ENCODE results near the gene GUCY2F. TPM values are rescaled to one million over a fixed set of nuclear protein-coding genes. Genes with fewer than 3 reads are reported as not detected.
A peak's percentile ranks its signal among the peaks of the same experiment; 100 is the strongest.

GUCY2F gene
- total RNA-seq, 1 donor from 2014 or later, result 0.39 TPM

DNA sequence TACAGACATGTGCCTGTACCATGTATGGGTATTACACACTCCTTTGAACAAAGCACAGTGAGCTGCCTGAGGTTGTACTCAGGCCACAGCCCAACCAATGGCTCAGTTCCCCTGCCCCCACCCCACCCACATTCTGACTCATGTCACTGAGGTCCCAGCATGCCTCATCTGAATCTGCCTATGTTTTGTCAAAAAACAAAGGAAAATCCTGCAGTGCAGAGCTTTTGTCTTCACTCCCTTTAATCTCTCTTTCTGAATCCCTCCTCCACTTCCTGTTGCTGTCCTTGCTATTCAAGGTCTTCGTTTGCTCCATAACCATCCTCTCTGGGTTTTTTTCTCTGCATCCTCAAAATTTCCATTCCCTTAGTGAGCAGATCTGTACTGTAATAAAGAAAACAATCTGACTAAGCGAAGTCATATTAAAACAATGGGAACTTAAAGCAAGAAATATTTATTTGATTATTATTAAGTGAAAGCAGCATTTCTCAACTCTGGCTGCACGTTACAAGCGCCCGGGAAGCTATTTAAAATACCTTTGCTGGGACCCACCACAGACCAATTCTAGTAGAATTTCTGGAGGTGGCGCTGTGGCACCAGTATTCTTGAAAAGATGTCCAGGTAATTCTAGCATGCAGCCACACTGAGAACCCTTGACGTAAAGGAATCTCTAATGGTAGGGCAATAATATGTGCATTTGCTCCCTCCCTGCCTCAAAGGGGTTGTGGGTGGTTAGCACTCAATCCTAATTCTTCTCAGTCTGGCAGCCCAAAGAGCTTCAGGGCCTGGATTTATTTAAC is 8.7 kb downstream of the GUCY2F start:
- H3K27ac Mint-ChIP-seq, result no peak overlapping the region

DNA sequence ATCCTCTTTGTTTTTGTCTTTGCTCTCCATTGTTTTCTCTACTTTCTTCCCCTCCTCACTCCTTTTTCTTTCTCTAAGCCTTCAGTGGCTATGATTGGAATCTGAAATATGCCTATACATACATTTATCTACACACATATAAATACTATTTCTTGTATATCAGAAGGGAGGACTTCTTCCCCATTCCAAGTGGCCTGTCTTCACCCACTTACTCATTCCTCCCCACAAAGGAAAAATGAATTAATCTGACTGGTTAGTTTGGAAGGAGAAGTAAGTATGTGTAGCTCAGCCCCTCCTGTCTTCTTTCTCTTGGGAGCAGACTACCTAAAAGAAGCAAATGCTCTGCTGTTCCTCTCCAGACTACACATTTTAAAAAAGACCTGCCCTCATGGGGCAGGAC is 17.7 kb downstream of the GUCY2F start:
- Mint-ChIP-seq H3K36me3 (no peaks in the 10 kb centered on the region), H3K27me3 (peaks cover 3% of the 10 kb centered on the region), H3K4me1 (ENCODE audit: unreplicated experiment) (no peaks in the 10 kb centered on the region), H3K9me3 (peaks cover 5% of the 10 kb centered on the region), H3K27ac (no peak overlapping the region), H3K4me3 (no peak overlapping the region)
- TF ChIP-seq, protein P1, sequence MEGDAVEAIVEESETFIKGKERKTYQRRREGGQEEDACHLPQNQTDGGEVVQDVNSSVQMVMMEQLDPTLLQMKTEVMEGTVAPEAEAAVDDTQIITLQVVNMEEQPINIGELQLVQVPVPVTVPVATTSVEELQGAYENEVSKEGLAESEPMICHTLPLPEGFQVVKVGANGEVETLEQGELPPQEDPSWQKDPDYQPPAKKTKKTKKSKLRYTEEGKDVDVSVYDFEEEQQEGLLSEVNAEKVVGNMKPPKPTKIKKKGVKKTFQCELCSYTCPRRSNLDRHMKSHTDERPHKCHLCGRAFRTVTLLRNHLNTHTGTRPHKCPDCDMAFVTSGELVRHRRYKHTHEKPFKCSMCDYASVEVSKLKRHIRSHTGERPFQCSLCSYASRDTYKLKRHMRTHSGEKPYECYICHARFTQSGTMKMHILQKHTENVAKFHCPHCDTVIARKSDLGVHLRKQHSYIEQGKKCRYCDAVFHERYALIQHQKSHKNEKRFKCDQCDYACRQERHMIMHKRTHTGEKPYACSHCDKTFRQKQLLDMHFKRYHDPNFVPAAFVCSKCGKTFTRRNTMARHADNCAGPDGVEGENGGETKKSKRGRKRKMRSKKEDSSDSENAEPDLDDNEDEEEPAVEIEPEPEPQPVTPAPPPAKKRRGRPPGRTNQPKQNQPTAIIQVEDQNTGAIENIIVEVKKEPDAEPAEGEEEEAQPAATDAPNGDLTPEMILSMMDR (conservative IDR thresholded peaks at IDR 0.05), result no peak
- no peak for DNase-seq (ENCODE audit: extremely low spot score, unreplicated experiment)

More for the DNA sequence above, 8.7 kb downstream of the GUCY2F start:
- no peak for DNase-seq (ENCODE audit: extremely low spot score, unreplicated experiment)
- peaks cover 2% of the 10 kb centered on the region for H3K27me3 Mint-ChIP-seq
- no peak overlapping the region for H3K4me3 Mint-ChIP-seq
- peaks cover 11% of the 10 kb centered on the region for H3K4me1 Mint-ChIP-seq (ENCODE audit: unreplicated experiment)
- TF ChIP-seq, protein P1 (conservative IDR thresholded peaks at IDR 0.05), result peak; percentile 67
- no peaks in the 10 kb centered on the region for H3K36me3 Mint-ChIP-seq
- no peaks in the 10 kb centered on the region for H3K9me3 Mint-ChIP-seq

DNA sequence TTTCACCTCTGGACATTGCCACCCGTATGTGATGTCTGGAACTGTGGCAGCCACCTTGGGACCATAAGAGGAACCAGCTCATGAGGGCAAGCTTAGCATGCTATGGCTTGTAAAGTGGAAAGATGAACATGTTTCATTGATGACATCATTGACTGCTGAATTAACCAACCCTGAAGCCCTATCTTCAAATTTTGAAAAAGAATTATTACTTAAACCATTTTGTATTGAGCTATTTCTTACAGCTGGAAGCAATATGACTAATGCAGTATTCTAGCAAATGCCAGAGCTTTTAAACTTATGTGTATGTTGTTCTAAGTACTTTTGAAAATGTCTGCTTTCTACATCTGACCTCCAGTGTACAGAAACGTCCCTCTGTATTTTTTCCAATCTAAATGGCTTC is 18.1 kb downstream of the GUCY2F start:
- Mint-ChIP-seq H3K4me3 (no peak overlapping the region), H3K36me3 (no peaks in the 10 kb centered on the region), H3K27me3 (peaks cover 3% of the 10 kb centered on the region), H3K27ac (no peak overlapping the region), H3K9me3 (peaks cover 5% of the 10 kb centered on the region), H3K4me1 (ENCODE audit: unreplicated experiment) (no peaks in the 10 kb centered on the region)
- TF ChIP-seq, protein P1 (conservative IDR thresholded peaks at IDR 0.05), result no peak
- DNase-seq (ENCODE audit: extremely low spot score, unreplicated experiment), result no peak

GRCh38 chrX:109448282-109448938 is 33.5 kb downstream of the GUCY2F start:
- Mint-ChIP-seq H3K36me3 (no peaks in the 10 kb centered on the region), H3K27ac (no peak overlapping the region), H3K4me3 (no peak overlapping the region), H3K9me3 (no peaks in the 10 kb centered on the region), H3K4me1 (ENCODE audit: unreplicated experiment) (peaks cover 16% of the 10 kb centered on the region), H3K27me3 (peaks cover 4% of the 10 kb centered on the region)
- TF ChIP-seq, protein P1 (conservative IDR thresholded peaks at IDR 0.05), result no peak
- DNase-seq (ENCODE audit: extremely low spot score, unreplicated experiment), result no peak

GRCh38 chrX:109441266-109441665 is 40.6 kb downstream of the GUCY2F start:
- H3K36me3 Mint-ChIP-seq, result no peaks in the 10 kb centered on the region
- DNase-seq (ENCODE audit: extremely low spot score, unreplicated experiment), result no peak
- H3K4me1 Mint-ChIP-seq (ENCODE audit: unreplicated experiment), result no peaks in the 10 kb centered on the region
- H3K27me3 Mint-ChIP-seq, result no peaks in the 10 kb centered on the region
- no peaks in the 10 kb centered on the region for H3K9me3 Mint-ChIP-seq
- TF ChIP-seq, protein P1 (conservative IDR thresholded peaks at IDR 0.05), result no peak
- H3K27ac Mint-ChIP-seq, result no peak overlapping the region
- no peak overlapping the region for H3K4me3 Mint-ChIP-seq

Measured in type B pancreatic cell (in vitro differentiated cells).